ENCODE results near the gene ALLC.

The ALLC gene

DNA sequence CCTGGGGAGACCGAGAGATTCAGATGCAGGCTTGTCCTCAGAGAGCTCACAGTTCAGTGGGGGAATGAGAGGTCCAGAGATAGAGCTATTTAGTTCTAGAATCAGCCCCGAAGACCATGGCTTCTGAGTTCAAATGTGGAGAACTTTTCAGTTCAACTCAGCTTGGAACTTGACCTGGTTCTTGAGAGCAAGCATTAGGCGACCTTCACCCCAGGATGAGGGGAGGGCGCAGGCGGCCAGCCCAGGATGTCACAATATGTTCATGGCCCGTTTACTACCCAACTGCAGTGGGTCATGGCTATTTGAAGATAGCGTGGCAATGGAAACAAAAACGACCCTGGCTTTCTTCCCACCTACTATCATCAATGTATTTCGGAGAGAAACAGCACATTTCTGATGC is 79.1 kb downstream of the ALLC start:
- TF ChIP-seq, protein P1, sequence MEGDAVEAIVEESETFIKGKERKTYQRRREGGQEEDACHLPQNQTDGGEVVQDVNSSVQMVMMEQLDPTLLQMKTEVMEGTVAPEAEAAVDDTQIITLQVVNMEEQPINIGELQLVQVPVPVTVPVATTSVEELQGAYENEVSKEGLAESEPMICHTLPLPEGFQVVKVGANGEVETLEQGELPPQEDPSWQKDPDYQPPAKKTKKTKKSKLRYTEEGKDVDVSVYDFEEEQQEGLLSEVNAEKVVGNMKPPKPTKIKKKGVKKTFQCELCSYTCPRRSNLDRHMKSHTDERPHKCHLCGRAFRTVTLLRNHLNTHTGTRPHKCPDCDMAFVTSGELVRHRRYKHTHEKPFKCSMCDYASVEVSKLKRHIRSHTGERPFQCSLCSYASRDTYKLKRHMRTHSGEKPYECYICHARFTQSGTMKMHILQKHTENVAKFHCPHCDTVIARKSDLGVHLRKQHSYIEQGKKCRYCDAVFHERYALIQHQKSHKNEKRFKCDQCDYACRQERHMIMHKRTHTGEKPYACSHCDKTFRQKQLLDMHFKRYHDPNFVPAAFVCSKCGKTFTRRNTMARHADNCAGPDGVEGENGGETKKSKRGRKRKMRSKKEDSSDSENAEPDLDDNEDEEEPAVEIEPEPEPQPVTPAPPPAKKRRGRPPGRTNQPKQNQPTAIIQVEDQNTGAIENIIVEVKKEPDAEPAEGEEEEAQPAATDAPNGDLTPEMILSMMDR (IDR thresholded peaks at IDR 0.05; ENCODE audit: low read depth, low read length), result no peak
- no peak for DNase-seq (ENCODE audit: low read depth, low spot score)
- in situ Hi-C loops (cut with HindIII; ENCODE audit: low sequenced_read_pairs), result no loop called here
- H3K4me3 ChIP-seq (ENCODE audit: low read depth, low read length), result no peak overlapping the region

DNA sequence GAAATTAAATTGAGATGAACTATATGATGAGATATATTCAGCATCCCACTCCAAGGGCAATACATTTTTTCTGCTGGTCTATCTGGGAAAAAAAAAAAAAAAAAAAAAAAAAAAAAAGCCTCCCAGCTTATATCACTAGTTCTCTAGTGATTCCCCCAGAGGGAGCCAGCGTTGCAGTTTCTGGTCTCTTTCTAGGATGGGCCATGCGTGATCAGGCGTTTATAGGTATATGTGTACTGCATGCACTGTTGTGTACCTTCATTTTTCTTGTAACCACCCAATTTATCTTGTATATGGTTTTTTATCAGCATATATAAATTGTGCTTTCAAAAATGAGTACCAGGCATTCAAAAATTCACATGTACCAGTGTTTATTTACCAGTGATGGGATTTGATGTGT is 80.5 kb downstream of the ALLC start:
- DNase-seq (ENCODE audit: low read depth, low spot score), result peak; percentile 36
- TF ChIP-seq, protein P1 (IDR thresholded peaks at IDR 0.05; ENCODE audit: low read depth, low read length), result peak; percentile 37
- H3K4me3 ChIP-seq (ENCODE audit: low read depth, low read length), result no peak overlapping the region
- in situ Hi-C loops (cut with HindIII; ENCODE audit: low sequenced_read_pairs), result no loop called here

GRCh38 chr2:3739313-3739712 is 81.3 kb downstream of the ALLC start:
- TF ChIP-seq, protein P1 (IDR thresholded peaks at IDR 0.05; ENCODE audit: low read depth, low read length), result no peak
- no peak overlapping the region for H3K4me3 ChIP-seq (ENCODE audit: low read depth, low read length)
- DNase-seq (ENCODE audit: low read depth, low spot score), result no peak
- in situ Hi-C loops (cut with HindIII; ENCODE audit: low sequenced_read_pairs), result no loop called here

GRCh38 chr2:3741396-3741795 is 83.4 kb downstream of the ALLC start:
- DNase-seq (ENCODE audit: low read depth, low spot score), result no peak
- in situ Hi-C loops (cut with HindIII; ENCODE audit: low sequenced_read_pairs), result no loop called here
- TF ChIP-seq, protein P1 (IDR thresholded peaks at IDR 0.05; ENCODE audit: low read depth, low read length), result no peak

DNA sequence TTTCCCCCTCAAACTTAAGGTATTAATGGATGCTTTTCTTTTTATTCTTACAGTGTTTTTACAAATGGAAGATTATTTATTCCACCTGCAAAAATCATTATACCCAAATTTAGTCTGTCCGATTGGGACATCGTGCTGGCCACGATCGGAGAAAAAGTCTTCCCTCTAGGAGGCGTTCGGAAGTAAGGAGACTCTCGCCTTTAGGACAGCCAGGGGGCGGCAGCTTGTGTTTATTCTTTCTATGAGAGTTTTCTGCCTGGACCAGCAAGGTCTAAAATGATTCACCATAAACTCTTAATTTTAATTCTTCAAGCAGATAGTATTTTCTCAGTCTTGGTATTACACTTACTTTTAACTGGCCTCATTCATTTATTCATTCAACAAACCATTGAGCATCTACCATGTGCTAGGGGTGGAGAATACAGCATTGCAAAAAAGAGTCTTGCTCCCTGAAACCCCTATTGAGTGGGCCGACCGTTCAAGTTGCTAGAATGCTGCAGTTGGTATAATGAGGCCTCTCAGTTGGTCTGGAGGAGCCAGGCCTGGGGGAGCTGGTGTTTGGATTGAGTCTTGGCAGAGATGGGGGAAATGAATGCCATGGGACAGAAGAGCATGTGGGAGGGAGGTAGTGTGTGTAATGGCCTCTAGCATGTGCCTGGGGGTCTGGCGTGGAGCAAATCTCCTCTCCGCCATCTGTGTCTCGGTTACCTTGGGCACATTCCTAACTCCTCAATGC is 84.0 kb downstream of the ALLC start:
- no peak for DNase-seq (ENCODE audit: low read depth, low spot score)
- in situ Hi-C loops (cut with HindIII; ENCODE audit: low sequenced_read_pairs), result no loop called here
- H3K4me3 ChIP-seq (ENCODE audit: low read depth, low read length), result no peak overlapping the region
- TF ChIP-seq, protein P1 (IDR thresholded peaks at IDR 0.05; ENCODE audit: low read depth, low read length), result no peak

More at GRCh38 chr2:3741396-3741795, 83.4 kb downstream of the ALLC start:
- H3K4me3 ChIP-seq (ENCODE audit: low read depth, low read length), result no peak overlapping the region

- H3K4me3 ChIP-seq (ENCODE audit: low read depth, low read length), result no peak overlapping the region
- in situ Hi-C loops (cut with HindIII; ENCODE audit: low sequenced_read_pairs), result no loop called here
- DNase-seq (ENCODE audit: low read depth, low spot score), result no peak
- TF ChIP-seq, protein P1 (IDR thresholded peaks at IDR 0.05; ENCODE audit: low read depth, low read length), result no peak
These were observed 84.9 kb downstream of the ALLC start for GRCh38 chr2:3742743-3743508.

Data from astrocyte of the spinal cord (primary cell).